Brain microvascular endothelial cell (primary cell): ENCODE results near the gene FOXA3.

Experiments used
- DNase-seq: peaks from one replicate; pipeline ENCODE4 v3.0.0-alpha.2; 2020
- H3K27ac ChIP-seq: fragments of 250-450 bp; sonication (Bioruptor Pico); 2 replicates; pipeline ENCODE4 v1.5.1; 2020; ENCODE audit warnings: mild to moderate bottlenecking, moderate library complexity
- H3K27me3 ChIP-seq: fragments of 250-450 bp; sonication (Bioruptor Pico); replicated peaks from 2 replicates; pipeline ENCODE4 v1.5.1; 2020; ENCODE audit warnings: mild to moderate bottlenecking
- H3K36me3 ChIP-seq: fragments of 250-450 bp; sonication (Bioruptor Pico); replicated peaks from 2 replicates; pipeline ENCODE4 v1.5.1; 2020; ENCODE audit warnings: mild to moderate bottlenecking
- H3K4me3 ChIP-seq: 2 replicates; pipeline ENCODE4 v1.5.1; 2011; ENCODE audit warnings: low read depth, mild to moderate bottlenecking, control low read depth, low read length, moderate library complexity
- CTCF ChIP-seq: IDR thresholded peaks from 2 replicates; pipeline ENCODE4 v1.5.1; 2011; ENCODE audit warnings: low read depth, mild to moderate bottlenecking, moderate library complexity, low read length, control low read depth, inconsistent platforms; ENCODE audit errors: missing control alignments
- in situ Hi-C: cut with HindIII; loops from 2 replicates; pipeline ENCODE4 v1.10.0; 2017; ENCODE audit warnings: low sequenced_read_pairs, low pct_ligation_motif_present

The FOXA3 gene

GRCh38 chr19:45826934-45827333 is 37.2 kb upstream of the FOXA3 start:
- no peaks in the 10 kb centered on the region for H3K27me3 ChIP-seq
- DNase-seq = no peak
- in situ Hi-C loops = no loop called here
- TF ChIP-seq CTCF = no peak
- H3K27ac ChIP-seq = no peak overlapping the region
- peaks cover 68% of the 10 kb centered on the region for H3K36me3 ChIP-seq
- H3K4me3 ChIP-seq = no peak overlapping the region

- no peak overlapping the region for H3K4me3 ChIP-seq
- TF ChIP-seq CTCF = no peak
- in situ Hi-C loops = no loop called here
- H3K36me3 ChIP-seq = peaks cover 72% of the 10 kb centered on the region
- no peak overlapping the region for H3K27ac ChIP-seq
- no peak for DNase-seq
- H3K27me3 ChIP-seq = no peaks in the 10 kb centered on the region
Measured at GRCh38 chr19:45827459-45828093, 36.5 kb upstream of the FOXA3 start.

GRCh38 chr19:45828523-45828922 is 35.6 kb upstream of the FOXA3 start:
- TF ChIP-seq CTCF = no peak
- no peak for DNase-seq
- no peak overlapping the region for H3K27ac ChIP-seq
- no peak overlapping the region for H3K4me3 ChIP-seq
- H3K36me3 ChIP-seq = peaks cover 73% of the 10 kb centered on the region
- in situ Hi-C loops = no loop called here
- H3K27me3 ChIP-seq = no peaks in the 10 kb centered on the region

GRCh38 chr19:45828945-45829344 is 35.2 kb upstream of the FOXA3 start:
- H3K4me3 ChIP-seq = no peak overlapping the region
- in situ Hi-C loops = no loop called here

GRCh38 chr19:45834970-45835369 is 29.2 kb upstream of the FOXA3 start:
- Histone ChIP-seq H3K27me3 (no peaks in the 10 kb centered on the region), H3K36me3 (peaks cover 77% of the 10 kb centered on the region), H3K4me3 (no peak overlapping the region), H3K27ac (no peak overlapping the region)
- no peak for DNase-seq
- no peak for TF ChIP-seq CTCF
- in situ Hi-C loops = no loop called here

More at GRCh38 chr19:45828945-45829344, 35.2 kb upstream of the FOXA3 start:
- H3K27me3 ChIP-seq = no peaks in the 10 kb centered on the region
- TF ChIP-seq CTCF = no peak
- H3K36me3 ChIP-seq = peaks cover 76% of the 10 kb centered on the region
- H3K27ac ChIP-seq = no peak overlapping the region
- DNase-seq = no peak

GRCh38 chr19:45842198-45842597 is 21.9 kb upstream of the FOXA3 start:
- Histone ChIP-seq H3K27ac (no peak overlapping the region), H3K36me3 (peaks cover 69% of the 10 kb centered on the region), H3K4me3 (no peak overlapping the region), H3K27me3 (no peaks in the 10 kb centered on the region)
- in situ Hi-C loops = no loop called here
- DNase-seq = no peak
- no peak for TF ChIP-seq CTCF
